Measurements from ENCODE around the gene MPC2.

Gene MPC2

DNA sequence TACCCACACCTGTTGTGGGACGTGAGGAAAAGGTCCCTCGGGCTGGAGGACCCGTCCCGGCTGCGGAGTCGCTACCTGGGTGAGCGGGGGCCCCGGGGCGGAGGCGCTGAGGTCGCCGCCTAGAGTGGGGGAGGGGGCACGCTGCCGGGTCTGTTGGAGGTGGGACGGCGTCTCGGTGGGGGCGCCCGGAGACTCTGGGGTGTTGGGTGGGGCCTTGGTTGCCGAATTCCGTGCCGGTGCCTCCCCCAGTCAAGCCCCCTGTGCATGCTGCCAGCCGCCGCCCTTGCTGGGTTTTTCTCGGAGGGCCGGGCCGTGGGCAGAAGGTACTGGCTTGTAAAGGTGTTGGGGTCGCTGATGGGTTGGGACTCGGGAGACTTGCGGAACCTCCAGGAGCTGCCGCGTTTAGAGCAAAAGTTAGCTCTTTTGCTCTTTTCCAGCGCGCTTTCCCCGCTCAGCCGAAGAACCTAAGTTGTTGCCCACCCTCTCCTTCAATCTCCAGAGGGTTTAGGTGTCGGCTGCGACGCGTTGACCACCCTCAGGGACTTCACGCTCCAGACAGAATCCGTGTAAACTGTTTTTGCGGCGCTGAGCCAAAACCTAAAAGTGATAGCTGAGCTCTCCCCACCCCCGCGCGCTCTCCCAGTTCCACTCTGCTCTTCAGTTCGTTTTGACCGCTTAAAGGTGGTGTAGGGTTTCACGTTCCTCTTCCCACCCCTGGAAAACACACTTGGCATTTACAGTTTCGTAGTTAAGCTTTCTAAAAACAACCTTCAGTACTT is at the start of gene MPC2:
TSS of gene MPC2 (minus strand) at position 143 of the 779 bp plus-strand sequence. CDS start 1,231 bp downstream, outside the sequence.
- peak; percentile 71 for DNase-seq

DNA sequence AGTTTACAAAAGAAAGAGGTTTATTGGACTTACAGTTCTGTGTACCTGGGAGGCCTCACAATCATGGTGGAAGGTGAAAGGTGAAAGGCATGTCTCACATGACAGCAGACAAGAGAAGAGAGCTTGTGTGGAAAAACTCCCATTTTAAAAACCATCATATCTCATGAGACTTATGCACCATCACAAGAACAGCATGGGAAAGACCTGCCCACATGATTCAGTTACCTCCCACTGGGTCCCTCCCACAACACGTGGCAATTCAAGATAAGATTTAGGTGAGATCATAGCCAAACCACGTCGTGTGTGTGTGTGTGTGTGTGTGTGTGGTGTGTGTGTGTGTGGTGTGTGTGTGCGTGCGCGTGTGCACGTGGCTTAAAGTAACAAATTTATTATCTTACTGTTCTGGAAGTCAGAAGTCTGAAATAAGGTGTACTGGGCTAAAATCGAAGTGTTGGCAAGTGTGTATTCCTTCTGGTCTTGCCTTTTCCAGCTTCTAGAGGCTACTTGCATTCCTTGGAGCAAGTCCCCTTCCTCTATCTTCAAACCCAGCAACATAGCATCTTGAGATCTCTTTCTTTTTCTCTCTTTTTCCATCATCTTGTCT is 48.1 kb upstream of the MPC2 start:
- DNase-seq = peak; percentile 7

DNA sequence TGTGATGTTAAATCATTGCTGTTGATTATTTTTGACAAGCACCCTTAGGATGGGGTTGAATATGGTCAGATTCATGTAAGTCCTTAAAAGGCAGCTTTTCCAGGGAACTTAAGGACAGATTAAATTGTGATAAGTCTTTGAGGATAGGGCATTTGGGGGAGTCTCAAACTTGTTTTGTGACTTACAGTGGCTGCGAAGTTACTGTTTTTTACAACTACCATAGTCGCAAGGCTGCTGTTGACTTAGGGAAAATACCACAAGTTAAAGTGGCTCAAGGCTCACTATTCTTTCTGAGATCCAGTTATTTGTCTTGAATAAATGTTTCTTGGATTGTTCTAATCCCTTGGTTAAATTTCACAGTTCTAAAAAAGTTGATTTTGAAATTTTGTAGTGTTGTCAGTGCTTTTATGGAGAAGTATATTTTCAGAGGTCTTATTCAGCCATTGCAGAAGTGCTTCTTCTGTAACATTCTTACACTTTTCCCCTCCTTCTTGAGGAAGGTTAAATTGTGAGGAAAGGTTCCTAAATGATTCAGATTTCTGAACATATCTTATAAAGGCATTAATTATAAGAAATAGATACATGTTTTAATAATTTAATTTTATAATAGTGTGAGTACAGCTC is 47.0 kb upstream of the MPC2 start:
- no peak for DNase-seq

DNA sequence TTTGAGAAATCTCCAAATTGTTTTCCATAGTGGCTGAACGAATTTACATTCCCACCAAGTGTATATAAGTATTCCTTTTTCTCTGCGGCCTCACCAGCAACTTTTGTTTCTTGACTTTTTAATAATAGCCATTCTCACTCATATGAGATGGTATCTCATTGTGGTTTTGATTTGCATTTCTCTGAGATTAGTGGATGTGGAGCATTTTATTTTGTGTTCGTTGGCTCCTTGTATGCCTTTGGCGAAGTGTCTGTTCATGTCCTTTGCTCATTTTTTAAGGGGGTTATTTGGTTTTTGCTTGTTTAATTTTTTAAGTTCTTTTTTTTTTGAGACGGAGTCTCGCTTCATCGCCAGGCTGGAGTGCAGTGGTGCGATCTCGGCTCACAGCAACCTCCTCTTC is 45.1 kb upstream of the MPC2 start:
- no peak for DNase-seq

DNA sequence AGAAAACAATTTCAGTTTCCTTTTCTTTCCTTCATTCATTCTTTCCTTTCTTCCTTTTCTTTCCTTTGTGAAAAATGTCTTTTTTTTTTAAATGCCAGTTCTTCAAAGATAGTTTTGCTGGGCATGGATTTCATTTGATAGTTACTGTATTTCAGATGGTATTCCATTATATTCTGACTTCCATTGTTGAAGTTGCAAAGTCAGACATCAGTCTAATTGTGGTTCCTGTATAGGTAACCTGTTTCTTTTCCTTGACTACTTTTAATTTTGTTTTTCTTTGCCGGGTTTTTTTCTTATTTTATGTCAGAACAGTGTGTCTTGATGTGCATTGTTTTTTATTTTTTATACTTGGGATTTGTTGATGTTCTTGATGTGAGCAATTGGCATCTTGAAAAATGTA is 40.4 kb upstream of the MPC2 start:
- no peak for DNase-seq

DNA sequence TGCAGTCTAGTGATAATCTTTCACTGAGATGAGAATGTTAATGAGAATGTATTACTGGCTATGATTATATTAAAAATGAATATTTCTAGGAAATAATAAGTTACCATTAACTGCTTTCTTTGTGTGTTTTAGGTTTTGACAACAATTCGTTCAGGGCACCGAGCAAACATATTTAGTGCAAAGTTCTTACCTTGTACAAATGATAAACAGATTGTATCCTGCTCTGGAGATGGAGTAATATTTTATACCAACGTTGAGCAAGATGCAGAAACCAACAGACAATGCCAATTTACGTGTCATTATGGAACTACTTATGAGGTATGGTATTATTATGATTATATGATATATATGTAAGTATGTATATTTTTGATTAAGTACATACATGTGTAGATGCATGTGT is 37.8 kb upstream of the MPC2 start:
- DNase-seq = no peak

DNA sequence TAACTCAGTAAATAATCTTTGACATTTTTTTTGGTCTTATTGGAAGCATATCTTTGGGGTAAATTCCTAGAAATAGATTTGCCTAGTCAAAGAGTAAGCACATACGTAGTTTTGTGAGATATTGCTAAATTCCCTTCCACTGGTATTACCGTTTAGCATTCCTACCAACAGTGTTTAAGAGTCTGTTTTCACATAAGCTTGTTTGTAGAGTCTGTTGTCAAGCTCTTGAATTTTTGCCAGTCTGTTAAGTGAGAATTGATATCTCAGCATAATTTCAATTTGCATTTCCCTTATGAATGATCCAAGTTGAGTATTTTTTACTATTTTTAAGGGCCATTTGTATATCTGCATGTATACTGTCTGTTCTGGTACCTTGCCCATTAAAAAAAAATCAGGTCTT is 37.0 kb upstream of the MPC2 start:
- no peak for DNase-seq

DNA sequence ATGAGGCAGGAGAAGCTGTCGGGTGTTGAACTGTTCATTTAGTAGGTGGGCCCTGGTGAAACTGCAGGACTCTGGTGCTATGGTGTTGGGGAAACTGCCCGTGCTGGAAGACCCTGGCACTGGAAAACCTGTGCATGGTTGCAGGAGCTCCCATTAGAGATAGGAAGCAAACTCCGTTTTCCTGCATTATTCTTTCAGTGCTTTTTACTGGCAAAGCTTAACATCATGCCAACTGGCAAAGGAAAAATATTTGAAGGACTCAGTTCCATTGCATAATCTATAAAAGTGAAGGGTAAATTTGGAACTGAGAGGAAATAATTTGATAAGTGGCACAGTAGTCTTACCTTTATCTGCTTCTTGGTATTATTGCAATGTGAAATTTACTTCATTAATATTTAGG is 31.7 kb upstream of the MPC2 start:
- DNase-seq = no peak

DNA sequence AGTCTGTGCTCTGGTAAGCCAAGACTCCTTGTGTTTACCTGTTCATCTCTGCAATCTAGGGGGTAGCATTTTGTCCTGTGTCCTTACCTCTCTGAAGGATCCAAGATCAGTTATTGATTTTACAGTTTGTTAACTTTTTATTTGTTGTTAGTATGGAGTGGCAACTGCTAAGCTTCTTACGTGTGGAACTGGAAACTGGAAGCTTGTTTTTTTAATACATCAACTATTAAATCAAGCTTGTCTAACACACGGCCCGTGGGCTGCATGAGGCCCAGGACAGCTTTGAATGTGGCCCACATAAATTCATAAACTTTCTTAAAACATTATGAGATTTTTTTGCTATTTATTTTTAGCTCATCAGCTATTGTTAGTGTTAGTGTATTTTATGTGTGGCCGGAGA is 29.2 kb upstream of the MPC2 start:
- no peak for DNase-seq

DNA sequence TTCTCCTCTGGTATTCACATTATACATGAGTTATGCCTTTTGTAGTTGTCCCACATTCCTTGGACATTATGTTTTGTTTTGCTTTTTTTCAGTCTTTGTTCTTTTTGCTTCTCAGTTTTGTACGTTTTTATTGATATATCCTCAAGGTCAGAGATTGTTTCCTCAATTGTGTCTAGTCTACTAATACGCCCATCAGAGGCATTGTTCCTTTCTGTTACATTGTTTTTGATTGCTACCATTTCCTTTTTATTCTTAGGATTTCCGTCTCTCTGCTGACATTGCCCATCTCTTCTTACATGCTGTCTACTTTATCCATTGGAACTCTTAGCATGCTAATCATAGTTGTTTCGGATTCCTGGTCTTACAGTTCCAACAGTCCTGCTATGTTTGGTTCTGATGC is 27.8 kb upstream of the MPC2 start:
- no peak for DNase-seq

DNA sequence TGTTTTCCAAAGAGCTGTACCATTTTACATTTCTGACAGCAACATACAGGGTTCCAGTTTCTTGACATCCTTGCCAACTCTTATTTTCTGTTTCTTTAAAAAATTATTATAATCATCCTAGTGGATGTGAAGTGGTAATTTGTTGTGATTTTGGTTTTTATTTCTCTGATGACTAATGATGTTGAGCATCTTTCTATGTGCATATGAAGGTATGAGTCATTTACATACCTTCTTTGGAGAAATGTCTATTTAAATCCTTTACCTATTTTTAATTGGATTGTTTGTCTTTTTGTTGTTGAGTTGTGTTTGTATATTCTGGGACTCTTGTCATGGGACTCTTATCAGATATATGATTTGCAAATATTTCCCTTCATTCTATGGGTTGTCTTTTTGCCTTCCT is 20.8 kb upstream of the MPC2 start:
- DNase-seq = no peak

DNA sequence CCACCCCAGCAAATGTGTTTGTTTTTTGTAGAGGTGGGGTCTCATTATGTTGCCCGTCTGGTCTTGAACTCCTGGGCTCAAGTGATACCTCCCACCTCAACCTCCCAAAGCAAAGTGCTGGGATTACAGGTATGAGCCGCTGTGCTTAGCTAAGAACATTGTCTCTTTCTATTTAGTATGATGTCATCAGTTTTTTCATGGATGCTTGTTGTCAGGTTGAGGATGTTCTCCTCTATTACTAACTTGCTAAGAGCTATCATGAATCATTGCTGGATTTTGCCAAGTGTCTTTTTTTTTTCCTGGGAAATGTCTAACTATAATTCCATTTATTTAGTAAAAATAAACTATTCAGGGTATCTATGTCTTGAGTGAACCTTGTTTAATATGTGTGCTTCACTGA is 19.0 kb upstream of the MPC2 start:
- DNase-seq = no peak

DNA sequence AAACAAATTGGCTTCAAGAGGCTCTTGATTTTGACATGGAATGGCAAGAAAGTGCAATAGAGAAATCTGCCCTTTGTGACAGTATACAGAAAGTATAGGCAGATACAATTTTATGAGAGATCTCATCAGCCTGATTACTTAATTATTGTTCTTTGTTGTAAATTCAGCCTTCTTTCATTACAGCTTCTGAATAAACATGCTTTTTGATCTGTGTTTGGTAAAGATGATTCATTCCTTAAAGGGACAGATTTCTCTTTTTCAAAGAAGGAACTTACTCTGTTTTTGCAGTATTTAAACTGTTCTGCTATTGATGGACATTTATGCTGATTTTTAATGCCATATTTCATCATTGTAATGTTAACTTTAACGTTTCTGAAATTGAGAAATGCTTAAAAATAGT is 13.7 kb upstream of the MPC2 start:
- DNase-seq = no peak

DNA sequence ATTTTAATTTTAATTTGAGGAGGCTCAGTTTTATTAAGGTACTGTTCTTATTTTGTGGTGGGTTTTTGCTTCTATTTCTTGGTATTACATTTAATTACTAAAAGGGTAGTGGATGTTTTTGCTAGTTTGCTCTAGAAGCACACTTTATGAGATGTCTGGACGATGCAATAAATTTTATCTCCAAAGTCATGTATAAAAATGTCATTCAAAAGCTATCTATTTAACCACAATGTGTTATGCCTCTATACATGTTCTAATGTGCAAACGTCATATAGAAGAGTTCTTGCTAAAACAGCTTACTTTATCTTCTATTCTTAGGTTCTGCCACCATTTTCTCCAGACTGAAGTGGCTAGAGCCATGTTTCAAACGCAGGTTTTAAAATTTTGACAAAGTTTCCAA is 12.9 kb upstream of the MPC2 start:
- no peak for DNase-seq

DNA sequence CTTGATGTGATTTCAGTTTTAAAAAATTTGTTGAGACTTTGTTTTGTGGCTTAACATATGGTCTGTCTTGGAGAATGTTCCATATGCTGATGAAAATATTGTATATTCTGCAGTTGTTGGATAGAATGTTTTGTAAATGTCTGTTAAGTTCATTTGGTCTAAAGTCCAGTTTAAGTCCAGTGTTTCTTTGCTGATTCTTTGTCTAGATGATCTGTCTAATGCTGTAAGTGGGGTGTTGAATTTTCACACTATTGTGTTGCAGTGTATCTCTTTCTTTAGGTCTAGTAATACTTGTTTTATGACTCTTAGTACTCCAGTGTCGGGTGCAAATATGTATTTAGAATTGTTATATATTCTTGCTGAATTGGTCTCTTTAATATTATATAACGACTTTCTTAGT is 10.9 kb upstream of the MPC2 start:
- no peak for DNase-seq

DNA sequence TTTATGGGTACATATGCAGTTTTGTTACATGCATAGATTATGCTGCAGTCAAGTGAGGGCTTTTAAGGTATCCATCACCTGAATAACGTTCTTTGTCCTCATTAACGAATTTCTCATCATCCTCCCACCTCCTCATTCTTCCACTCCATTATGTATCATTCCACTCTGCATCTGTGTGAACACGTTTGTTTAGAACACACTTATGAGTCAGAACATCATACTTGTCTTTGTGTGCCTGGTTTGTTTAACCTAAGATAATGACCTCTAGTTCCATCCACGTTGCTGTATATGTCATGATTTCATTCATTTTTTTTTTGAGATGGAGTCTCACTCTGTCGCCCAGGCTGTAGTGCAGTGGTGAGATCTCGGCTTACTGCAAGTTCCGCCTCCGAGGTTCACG is 6.7 kb upstream of the MPC2 start:
- DNase-seq = no peak

DNA sequence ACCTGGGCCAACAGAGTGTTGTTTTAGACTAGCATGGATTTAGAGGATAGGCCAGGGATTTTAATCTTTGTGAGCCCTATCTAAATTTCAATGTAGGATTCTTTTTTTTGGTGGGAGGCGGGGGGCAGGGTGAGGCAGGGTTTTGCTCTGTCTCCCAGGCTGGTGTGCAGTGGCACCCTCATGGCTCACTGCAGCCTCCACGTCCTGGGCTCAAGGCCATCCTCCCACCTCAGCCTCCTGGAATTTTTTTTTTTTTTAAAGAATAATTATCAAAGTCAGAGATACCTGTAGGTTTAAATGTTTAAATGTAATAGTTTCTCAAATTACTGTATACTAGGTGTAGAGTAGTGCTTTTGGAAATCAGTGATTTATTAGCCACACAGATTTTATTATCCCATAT is 3.4 kb upstream of the MPC2 start:
- DNase-seq = no peak

DNA sequence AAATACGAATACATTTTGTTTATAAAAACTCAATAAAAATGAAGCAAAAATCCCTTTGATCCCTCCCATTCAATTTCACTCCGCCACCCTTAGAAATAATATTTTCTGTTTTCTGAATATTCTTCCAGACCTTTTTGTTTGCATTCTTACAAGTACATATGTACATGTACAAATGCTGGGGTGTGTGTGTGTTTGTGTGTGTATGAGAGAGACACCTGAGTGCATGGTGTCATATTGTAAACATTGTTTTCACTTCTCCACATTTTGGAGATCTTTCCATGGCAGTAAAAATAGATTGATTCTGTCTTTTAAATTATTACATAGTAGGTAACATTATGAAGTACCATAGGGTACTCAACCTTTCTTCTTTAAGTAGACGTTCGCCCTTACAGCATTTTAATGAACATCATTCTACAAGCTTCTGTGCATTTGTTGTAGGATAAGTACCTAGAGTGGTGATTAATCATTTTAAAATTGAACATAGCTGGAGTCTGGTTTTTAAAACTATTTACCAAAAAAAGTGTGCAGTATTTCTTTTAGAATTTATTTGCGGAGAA is 1.3 kb upstream of the MPC2 start:
- no peak for DNase-seq

DNA sequence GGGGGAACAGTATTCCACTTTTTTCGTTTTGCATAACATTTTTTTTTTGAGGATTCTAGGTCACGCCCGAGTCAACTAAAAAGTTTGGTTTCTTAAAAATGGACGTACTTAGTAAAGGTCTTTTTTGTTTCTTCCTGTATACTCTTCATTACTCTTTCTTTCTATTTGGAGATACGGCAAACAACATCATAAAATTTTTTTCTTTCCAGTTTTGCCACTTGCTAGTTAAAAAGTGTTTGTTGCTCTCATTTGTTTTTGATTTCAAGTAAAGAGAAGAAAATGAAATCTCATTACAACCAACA is 788 bp upstream of the MPC2 start:
- DNase-seq = no peak

DNA sequence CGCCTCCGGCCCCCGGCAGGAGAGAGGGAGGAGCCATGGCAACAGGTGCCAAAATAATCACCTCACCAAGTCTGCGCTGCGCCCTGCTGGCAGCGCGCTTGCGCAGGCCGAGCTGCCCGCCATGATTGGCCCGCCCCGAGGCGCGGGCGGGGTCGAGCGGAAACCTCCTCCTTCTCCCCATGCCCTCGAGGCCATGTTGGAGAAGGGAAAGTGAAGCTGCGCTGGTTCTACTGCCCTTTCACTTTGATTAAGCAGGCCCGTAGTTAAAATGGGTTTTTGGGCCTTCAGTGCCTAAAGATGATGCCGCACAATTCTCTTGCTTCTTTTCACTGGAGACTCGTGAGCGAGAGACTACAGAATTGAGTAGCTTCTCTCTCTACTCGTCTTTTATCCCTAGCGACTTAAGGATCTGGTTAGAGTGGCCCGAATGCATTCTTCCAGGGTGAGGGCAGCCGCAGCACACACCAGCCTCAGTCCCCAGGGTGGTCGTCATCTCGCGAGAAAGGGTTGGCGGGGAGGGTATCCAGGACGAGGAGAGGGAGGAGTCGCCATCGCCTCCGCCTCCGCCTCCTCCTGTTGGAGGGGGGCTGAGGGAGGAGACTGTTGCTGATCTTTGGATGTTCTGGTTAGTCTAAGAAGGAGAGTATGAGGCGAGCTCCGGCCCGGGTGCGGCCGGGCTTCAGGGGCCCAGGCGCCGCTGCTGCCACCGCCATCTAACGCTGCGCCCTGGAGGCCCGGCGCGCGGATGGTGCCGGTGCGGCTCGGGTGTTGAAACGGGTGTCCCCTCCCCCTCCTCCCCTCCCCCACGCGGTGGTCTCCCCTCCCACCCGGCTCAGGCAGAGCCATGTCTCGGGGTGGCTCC is 573 bp downstream of the MPC2 start, which contains the start of gene DCAF6:
TSS of gene DCAF6 (plus strand) at position 616 of the 862 bp plus-strand sequence. CDS start at position 845, 229 bp downstream.
- peak; percentile 99 for DNase-seq

DNA sequence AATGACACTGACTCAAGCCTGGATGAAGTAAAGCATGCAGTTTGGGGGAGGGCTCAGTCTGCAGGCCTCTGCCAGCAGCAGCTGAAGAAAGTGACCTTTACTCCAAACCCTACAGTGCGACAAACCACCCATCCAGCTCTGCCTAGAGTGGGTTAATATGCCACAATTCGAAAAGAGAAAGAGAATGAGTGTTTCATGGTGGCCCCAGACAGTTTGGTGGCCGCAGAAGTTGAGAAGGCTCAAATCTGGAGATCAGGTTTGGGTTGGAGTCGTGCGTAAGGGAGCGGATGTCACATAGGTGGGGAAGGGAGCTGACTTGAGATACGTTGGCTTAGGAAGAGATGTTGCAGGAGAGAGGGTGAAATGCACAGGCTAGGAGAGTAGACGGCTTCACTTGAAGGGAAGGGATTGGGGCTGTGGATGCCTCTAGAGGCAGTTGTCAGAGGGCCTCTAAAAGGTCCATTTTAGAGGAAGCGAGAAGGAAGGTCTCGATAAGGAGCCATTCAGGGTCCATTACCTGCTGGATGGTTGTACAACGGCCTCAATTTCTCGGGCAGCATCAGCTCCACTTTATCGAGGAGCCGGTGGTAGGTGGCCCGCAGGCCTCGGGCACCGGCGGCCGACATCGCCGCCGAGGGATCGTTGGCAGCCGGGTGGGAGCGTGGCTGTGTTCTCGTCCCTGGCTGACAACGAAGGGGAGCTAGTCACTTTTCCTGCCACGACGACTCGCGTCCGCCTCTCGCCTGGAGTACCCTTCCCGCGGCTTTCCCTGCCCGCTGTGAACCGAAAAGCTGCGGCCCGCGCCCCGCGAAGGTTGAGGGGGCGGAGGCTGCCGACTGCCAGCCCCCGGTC is 1.4 kb downstream of the MPC2 start:
- peak; percentile 51 for DNase-seq

Measured in CD4-positive, alpha-beta T cell treated with Interleukin-17A for 1 hour (primary cell).